ENCODE results near the gene BLM.

Gene BLM

DNA sequence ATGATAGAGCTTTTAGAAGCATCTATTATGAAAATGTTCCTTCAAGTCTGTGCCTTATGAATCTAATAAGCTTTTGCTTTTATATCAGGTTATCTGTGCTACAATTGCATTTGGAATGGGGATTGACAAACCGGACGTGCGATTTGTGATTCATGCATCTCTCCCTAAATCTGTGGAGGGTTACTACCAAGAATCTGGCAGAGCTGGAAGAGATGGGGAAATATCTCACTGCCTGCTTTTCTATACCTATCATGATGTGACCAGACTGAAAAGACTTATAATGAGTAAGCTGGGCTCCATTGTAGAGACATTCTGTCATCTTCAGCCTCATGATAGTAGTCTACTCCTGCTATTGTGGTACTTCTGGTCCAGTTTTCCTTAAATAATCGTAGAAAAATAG, 73.4 kb downstream of the BLM start:
- no peaks in the 10 kb centered on the region for H3K9me3 Mint-ChIP-seq

DNA sequence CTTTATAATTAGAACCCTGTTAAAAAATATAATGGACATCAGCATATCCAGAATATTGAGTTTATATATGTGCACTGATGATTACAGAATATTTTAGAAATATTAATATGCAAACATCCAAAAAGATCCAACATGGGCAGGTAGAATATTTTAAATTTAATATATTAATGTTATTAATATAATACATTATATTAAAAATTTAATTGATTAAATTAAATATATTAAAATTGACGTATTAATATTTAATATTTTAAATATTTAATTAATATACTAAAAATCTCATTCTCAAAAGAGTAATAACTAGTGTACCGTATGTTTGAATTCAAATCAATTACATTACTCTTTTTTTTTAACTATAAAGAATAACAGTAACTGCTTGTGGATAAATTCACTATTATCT, 77.4 kb downstream of the BLM start:
- Mint-ChIP-seq H3K36me3 (ENCODE audit: low read depth) (peaks cover 64% of the 10 kb centered on the region), H3K27me3 (ENCODE audit: low read depth, poor library complexity) (no peaks in the 10 kb centered on the region), H3K9me3 (no peaks in the 10 kb centered on the region), H3K4me3 (no peak overlapping the region), H3K4me1 (peaks cover 12% of the 10 kb centered on the region), H3K27ac (no peak overlapping the region)
- DNase-seq = no peak
- TF ChIP-seq CTCF (IDR thresholded peaks at IDR 0.05) = no peak

More for the DNA sequence above, 73.4 kb downstream of the BLM start:
- no peak for DNase-seq
- TF ChIP-seq CTCF (IDR thresholded peaks at IDR 0.05) = no peak
- peaks cover 17% of the 10 kb centered on the region for H3K4me1 Mint-ChIP-seq
- no peaks in the 10 kb centered on the region for H3K27me3 Mint-ChIP-seq (ENCODE audit: low read depth, poor library complexity)
- no peak overlapping the region for H3K27ac Mint-ChIP-seq
- peaks cover 64% of the 10 kb centered on the region for H3K36me3 Mint-ChIP-seq (ENCODE audit: low read depth)
- no peak overlapping the region for H3K4me3 Mint-ChIP-seq

DNA sequence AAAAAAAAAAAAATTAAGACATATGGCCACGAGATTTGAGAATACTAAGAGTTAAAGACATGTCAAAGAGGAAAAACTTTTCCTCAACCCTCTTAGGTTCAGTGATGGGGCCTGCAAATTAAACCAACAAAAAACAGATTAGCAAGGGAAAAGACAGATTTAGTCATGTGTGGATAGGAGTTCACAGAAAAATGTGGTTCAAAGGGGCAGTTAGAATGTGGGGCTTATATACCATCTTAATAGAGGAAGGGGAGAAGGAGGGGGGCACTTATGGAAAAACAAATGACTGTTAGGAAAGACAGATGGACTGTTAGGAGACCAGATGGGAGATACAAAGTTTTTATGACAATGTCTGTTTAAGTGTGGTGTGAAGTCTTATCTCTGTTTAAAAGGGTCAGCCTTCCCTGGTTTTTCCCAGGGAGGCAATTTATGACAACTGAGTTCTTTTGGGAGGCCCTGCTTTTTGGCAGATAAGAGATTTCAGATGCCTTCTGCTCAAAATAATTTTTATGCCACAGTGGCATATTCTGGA, 82.6 kb downstream of the BLM start:
- H3K27ac Mint-ChIP-seq = no peak overlapping the region
- H3K27me3 Mint-ChIP-seq (ENCODE audit: low read depth, poor library complexity) = no peaks in the 10 kb centered on the region
- no peaks in the 10 kb centered on the region for H3K9me3 Mint-ChIP-seq

GRCh38 chr15:90801803-90802202, 84.7 kb downstream of the BLM start:
- no peaks in the 10 kb centered on the region for H3K27me3 Mint-ChIP-seq (ENCODE audit: low read depth, poor library complexity)
- H3K4me3 Mint-ChIP-seq = no peak overlapping the region
- H3K36me3 Mint-ChIP-seq (ENCODE audit: low read depth) = peaks cover 36% of the 10 kb centered on the region
- TF ChIP-seq CTCF (IDR thresholded peaks at IDR 0.05) = no peak
- no peaks in the 10 kb centered on the region for H3K9me3 Mint-ChIP-seq
- DNase-seq = no peak
- H3K27ac Mint-ChIP-seq = no peak overlapping the region
- H3K4me1 Mint-ChIP-seq = no peaks in the 10 kb centered on the region

More for the DNA sequence above, 82.6 kb downstream of the BLM start:
- no peak for TF ChIP-seq CTCF (IDR thresholded peaks at IDR 0.05)
- DNase-seq = no peak
- Mint-ChIP-seq H3K4me1 (no peaks in the 10 kb centered on the region), H3K4me3 (no peak overlapping the region), H3K36me3 (ENCODE audit: low read depth) (peaks cover 48% of the 10 kb centered on the region)

- DNase-seq = no peak
- peaks cover 37% of the 10 kb centered on the region for H3K36me3 Mint-ChIP-seq (ENCODE audit: low read depth)
- H3K4me3 Mint-ChIP-seq = no peak overlapping the region
- peaks cover 6% of the 10 kb centered on the region for H3K4me1 Mint-ChIP-seq
- no peaks in the 10 kb centered on the region for H3K9me3 Mint-ChIP-seq
- no peak for TF ChIP-seq CTCF (IDR thresholded peaks at IDR 0.05)
- H3K27ac Mint-ChIP-seq = peak overlapping the region; percentile 72
- H3K27me3 Mint-ChIP-seq (ENCODE audit: low read depth, poor library complexity) = no peaks in the 10 kb centered on the region
Measured at GRCh38 chr15:90807074-90807785, 90.1 kb downstream of the BLM start.

DNA sequence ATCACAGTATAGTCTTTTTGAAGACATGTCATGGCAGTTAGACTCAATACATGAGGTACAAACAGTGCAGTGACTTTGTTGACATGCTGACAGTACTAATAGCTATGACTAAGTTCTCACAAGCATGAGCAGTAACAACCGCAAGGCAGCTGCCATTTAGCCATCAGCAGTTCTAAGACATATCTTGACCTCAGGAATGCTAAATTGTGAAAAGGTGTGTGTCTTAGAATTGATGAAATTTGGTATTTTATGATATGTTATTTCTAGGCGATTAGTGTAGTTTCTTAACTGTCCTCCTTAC, 90.6 kb downstream of the BLM start:
- Mint-ChIP-seq H3K27ac (no peak overlapping the region), H3K27me3 (ENCODE audit: low read depth, poor library complexity) (no peaks in the 10 kb centered on the region), H3K4me1 (peaks cover 11% of the 10 kb centered on the region), H3K4me3 (no peak overlapping the region), H3K36me3 (ENCODE audit: low read depth) (peaks cover 41% of the 10 kb centered on the region), H3K9me3 (no peaks in the 10 kb centered on the region)
- TF ChIP-seq CTCF (IDR thresholded peaks at IDR 0.05) = no peak
- DNase-seq = no peak

All from nephron progenitor cell (in vitro differentiated cells).